CD8-positive, alpha-beta memory T cell (primary cell): ENCODE data around the gene MARK1. TPM values are rescaled to one million over a fixed set of nuclear protein-coding genes. Genes with fewer than 3 reads are reported as not detected.

Experiments
- CTCF ChIA-PET: fragments of 350-600 bp; sonication (Branson Sonifier 250); formaldehyde crosslinking; loops from one replicate; lab custom pipeline; 2021; ENCODE audit warnings: antibody characterized with exemption; lab: Charles Lee
- POLR2A ChIA-PET: fragments of 350-600 bp; sonication (Branson Sonifier 250); formaldehyde crosslinking; loops from one replicate; lab custom pipeline; 2021; ENCODE audit warnings: antibody characterized with exemption; lab: Charles Lee
- DNase-seq, 5 donors: peaks; one replicate each; pipeline versions ENCODE4 v3.0.0 to v3.0.0-alpha.2; 2020 to 2022; ENCODE audit warnings: mixed read lengths in 1 of 5
- H3K27ac ChIP-seq: one replicate; pipeline ENCODE4 v1.7.0; 2013; ENCODE audit warnings: low read depth, mild to moderate bottlenecking, low read length, moderate library complexity
- H3K27me3 ChIP-seq: 2 replicates; pipeline ENCODE4 v1.7.0; 2013; ENCODE audit warnings: low read length, mild to moderate bottlenecking; ENCODE audit not compliant: insufficient read depth, poor library complexity, severe bottlenecking
- H3K36me3 ChIP-seq: 2 replicates; pipeline ENCODE4 v1.7.0; 2013; ENCODE audit warnings: mild to moderate bottlenecking, low read length, moderate library complexity; ENCODE audit not compliant: insufficient read depth
- H3K4me1 ChIP-seq: 2 replicates; pipeline ENCODE4 v1.7.0; 2013; ENCODE audit warnings: mild to moderate bottlenecking, low read length, moderate library complexity; ENCODE audit not compliant: insufficient read depth
- H3K4me3 ChIP-seq: 2 replicates; pipeline ENCODE4 v1.7.0; 2013; ENCODE audit warnings: mild to moderate bottlenecking, low read length
- H3K9me3 ChIP-seq: 2 replicates; pipeline ENCODE4 v1.7.0; 2013; ENCODE audit warnings: mild to moderate bottlenecking, low read length
- H3K27ac Mint-ChIP-seq, 8 donors: one replicate each; pipeline ENCODE4 v1.8.0; 2020 to 2021; ENCODE audit warnings: mixed read lengths in 8 of 8, mild to moderate bottlenecking in 6 of 8, inconsistent platforms in 3 of 8, moderate library complexity in 3 of 8
- H3K27me3 Mint-ChIP-seq, 2 donors: one replicate each; pipeline ENCODE4 v1.8.0; 2020 to 2021; ENCODE audit warnings: mixed read lengths in 2 of 2, mild to moderate bottlenecking in 1 of 2, moderate library complexity in 1 of 2
- H3K36me3 Mint-ChIP-seq, 3 donors: one replicate each; pipeline ENCODE4 v1.8.0; 2020 to 2021; ENCODE audit warnings: mixed read lengths in 3 of 3, inconsistent platforms in 1 of 3, mild to moderate bottlenecking in 1 of 3
- H3K4me1 Mint-ChIP-seq, 3 donors: one replicate each; pipeline ENCODE4 v1.8.0; 2020 to 2021; ENCODE audit warnings: mixed read lengths in 3 of 3, inconsistent platforms in 1 of 3, mild to moderate bottlenecking in 1 of 3
- H3K4me3 Mint-ChIP-seq, 7 donors: one replicate each; pipeline ENCODE4 v1.8.0; 2020 to 2021; ENCODE audit warnings: mixed read lengths in 7 of 7, mild to moderate bottlenecking in 6 of 7, moderate library complexity in 4 of 7, inconsistent platforms in 2 of 7
- H3K9me3 Mint-ChIP-seq, 5 donors: one replicate each; pipeline ENCODE4 v1.8.0; 2020 to 2022; ENCODE audit warnings: mixed read lengths in 5 of 5, mild to moderate bottlenecking in 3 of 5, moderate library complexity in 2 of 5, inconsistent platforms in 1 of 5
- polyA plus RNA-seq: library from polyadenylated mRNA; unstranded; fragments of 300-500 nt; fragmentation: Illumina TruSeq; gene quantifications from one replicate; pipeline ENCODE4 v1.2.3, GENCODE V29; 2021
- total RNA-seq, 2 experiments: library from RNA; stranded (reverse); gene quantifications; one replicate each; pipeline ENCODE4 v1.2.3, GENCODE V29; 2021

MARK1 gene
- total and polyA plus RNA-seq, 3 experiments from 2014 or later, result 0.09 TPM; not detected in 2

DNA sequence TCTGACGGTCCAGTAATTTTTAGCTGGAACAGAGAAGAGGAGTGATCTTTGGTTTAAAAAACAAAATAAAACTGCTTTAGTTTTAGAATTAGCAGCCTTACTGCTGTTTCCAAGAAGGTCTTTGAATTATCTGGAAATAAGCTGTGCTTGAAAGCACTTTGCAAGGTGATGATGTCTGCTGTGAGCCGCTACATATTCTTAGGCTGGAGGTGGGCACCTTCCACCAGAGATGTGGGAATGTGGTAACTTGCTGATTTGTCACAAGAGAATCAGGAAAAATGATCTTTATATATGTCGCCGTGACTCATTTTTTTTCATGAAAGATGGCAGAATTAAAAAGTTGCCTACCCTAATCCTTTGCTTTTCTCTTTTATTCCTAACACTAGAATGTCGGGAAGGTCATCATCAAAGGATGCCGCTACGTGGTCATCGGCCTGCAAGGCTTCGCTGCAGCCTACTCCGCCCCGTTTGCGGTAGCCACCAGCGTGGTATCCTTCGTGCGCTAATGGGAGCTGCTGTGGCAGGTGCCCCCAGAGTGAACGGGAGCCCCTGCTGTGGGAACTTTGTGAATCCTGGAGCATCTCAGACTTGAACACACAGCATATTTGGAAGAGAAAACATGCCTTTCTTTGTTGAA is 168.4 kb downstream of the MARK1 start:
- no peaks in the 10 kb centered on the region for H3K4me1 Mint-ChIP-seq
- peaks cover 0 to 2% (median 0%) of the 10 kb centered on the region in 5 donors for H3K9me3 Mint-ChIP-seq
- Histone ChIP-seq H3K27me3 (no peaks in the 10 kb centered on the region), H3K36me3 (no peaks in the 10 kb centered on the region), H3K4me1 (no peaks in the 10 kb centered on the region), H3K9me3 (no peaks in the 10 kb centered on the region), H3K4me3 (no peak overlapping the region), H3K27ac (no peak overlapping the region)
- H3K4me3 Mint-ChIP-seq, result no peak overlapping the region
- ChIA-PET POLR2A (no interaction called here), CTCF (no interaction called here)
- no peak overlapping the region for H3K27ac Mint-ChIP-seq
- DNase-seq, result no peak
- peaks cover 3 to 4% of the 10 kb centered on the region in 2 donors for H3K27me3 Mint-ChIP-seq
- no peaks in the 10 kb centered on the region for H3K36me3 Mint-ChIP-seq

DNA sequence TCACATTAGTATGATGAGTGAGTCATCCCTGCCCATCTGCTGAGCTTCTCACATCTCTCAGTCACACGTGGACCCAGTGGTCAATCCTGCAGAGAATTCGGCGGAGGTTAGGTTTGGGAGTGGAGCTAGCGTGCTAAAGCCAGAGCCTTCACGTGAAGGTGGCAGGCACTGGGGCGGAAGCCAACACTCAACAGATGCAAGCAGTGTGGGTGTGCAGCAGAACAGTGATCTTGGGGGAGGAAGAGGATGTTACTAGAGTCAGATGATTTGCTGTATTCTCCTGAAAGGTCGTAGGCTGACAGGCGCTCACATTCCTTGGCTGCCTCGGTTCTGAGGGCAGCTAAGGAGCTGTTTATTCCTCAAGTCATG is 168.9 kb downstream of the MARK1 start:
- DNase-seq, result no peak
- no peaks in the 10 kb centered on the region for H3K36me3 Mint-ChIP-seq
- no peaks in the 10 kb centered on the region for H3K9me3 ChIP-seq
- H3K27me3 ChIP-seq, result no peaks in the 10 kb centered on the region
- peaks cover 6% of the 10 kb centered on the region in 2 donors for H3K27me3 Mint-ChIP-seq
- H3K4me1 ChIP-seq, result no peaks in the 10 kb centered on the region
- no peaks in the 10 kb centered on the region for H3K36me3 ChIP-seq
- no peak overlapping the region for H3K4me3 ChIP-seq
- H3K27ac Mint-ChIP-seq, result no peak overlapping the region
- H3K9me3 Mint-ChIP-seq, result peaks cover 0 to 2% (median 0%) of the 10 kb centered on the region in 5 donors
- H3K27ac ChIP-seq, result no peak overlapping the region
- ChIA-PET POLR2A (no interaction called here), CTCF (no interaction called here)
- H3K4me3 Mint-ChIP-seq, result no peak overlapping the region
- no peaks in the 10 kb centered on the region for H3K4me1 Mint-ChIP-seq

DNA sequence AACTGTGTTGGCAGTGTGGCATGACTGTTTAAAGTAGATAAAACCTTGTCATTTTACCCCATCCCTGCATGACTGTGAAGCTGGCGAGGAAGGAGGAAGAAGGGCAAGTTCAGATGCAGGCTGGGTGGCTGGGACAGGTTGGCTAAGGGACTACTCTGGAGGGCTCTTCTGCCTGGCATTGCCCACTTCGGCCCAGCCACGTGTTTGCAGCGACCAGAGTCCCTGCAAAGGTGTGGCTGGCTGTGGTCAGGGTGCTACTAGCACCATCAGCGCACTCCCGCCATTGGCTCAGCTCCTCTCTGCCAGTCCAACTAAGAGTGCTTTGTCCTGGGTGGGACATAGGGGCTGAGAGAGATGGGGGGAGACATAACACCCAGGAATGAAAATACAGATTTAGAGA is 169.4 kb downstream of the MARK1 start:
- Mint-ChIP-seq H3K27ac (no peak overlapping the region), H3K4me3 (no peak overlapping the region), H3K4me1 (no peaks in the 10 kb centered on the region), H3K36me3 (no peaks in the 10 kb centered on the region), H3K9me3 (peaks cover 0 to 2% (median 0%) of the 10 kb centered on the region in 5 donors), H3K27me3 (peaks cover 7 to 11% of the 10 kb centered on the region in 2 donors)
- no peak for DNase-seq
- ChIA-PET POLR2A (no interaction called here), CTCF (no interaction called here)
- Histone ChIP-seq H3K4me1 (no peaks in the 10 kb centered on the region), H3K27me3 (no peaks in the 10 kb centered on the region), H3K27ac (no peak overlapping the region), H3K4me3 (no peak overlapping the region), H3K9me3 (no peaks in the 10 kb centered on the region), H3K36me3 (no peaks in the 10 kb centered on the region)

DNA sequence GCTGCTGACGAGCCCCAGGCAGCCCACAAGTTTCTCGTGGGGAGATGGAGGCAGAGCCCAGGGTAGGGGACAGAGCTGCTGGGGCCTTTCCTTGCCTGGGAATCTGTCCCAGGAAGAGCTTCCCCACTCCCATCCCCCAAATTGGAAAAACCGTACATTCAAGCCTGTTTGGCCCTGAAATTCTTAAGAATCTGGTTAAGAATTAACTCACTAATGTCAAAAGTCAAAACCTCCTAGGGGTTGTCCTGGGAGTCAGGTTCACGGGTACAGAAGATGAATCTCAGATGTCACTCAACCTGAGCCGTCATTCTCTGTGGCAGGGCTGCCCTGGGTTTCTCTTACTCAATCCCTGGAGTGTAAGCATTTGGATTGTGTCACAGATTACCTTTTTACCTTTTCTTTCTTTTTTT is 170.7 kb downstream of the MARK1 start:
- ChIA-PET CTCF (interaction anchor here (0.9 kb wide), 1 partner anchor 10 kb away, joined by 4 read pairs; no protein-coding TSS in a partner anchor), POLR2A (no interaction called here)
- H3K4me3 Mint-ChIP-seq, result no peak overlapping the region
- no peak overlapping the region for H3K27ac Mint-ChIP-seq
- no peaks in the 10 kb centered on the region for H3K4me1 Mint-ChIP-seq
- no peaks in the 10 kb centered on the region for H3K27me3 ChIP-seq
- H3K9me3 Mint-ChIP-seq, result peaks cover 0 to 2% (median 0%) of the 10 kb centered on the region in 5 donors
- no peaks in the 10 kb centered on the region for H3K4me1 ChIP-seq
- no peaks in the 10 kb centered on the region for H3K9me3 ChIP-seq
- no peak overlapping the region for H3K4me3 ChIP-seq
- no peaks in the 10 kb centered on the region for H3K36me3 Mint-ChIP-seq
- DNase-seq, result no peak
- no peak overlapping the region for H3K27ac ChIP-seq
- H3K27me3 Mint-ChIP-seq, result peaks cover 7 to 23% of the 10 kb centered on the region in 2 donors
- H3K36me3 ChIP-seq, result no peaks in the 10 kb centered on the region

DNA sequence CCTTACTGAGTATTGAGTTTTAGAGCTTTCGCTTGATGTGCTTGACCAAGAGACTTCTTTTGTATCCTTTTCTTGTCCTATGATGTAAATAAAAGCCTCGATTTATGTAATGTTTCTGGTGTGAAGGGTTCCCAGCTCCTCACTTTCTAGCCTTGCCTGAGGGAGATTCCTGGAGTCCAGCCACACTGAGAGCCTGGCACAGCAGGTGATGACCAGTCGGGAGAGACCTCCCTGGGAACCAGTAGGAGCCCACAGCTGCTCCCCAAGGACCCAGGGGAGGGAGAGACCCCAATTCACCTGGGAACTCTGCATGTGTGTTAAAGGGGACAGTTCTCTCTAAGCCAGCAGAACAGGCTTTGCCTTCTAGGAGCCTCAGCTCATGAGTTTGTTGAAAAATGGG is 171.1 kb downstream of the MARK1 start:
- no peak for DNase-seq
- H3K4me1 ChIP-seq, result no peaks in the 10 kb centered on the region
- no peak overlapping the region for H3K4me3 ChIP-seq
- Mint-ChIP-seq H3K9me3 (peaks cover 0 to 2% (median 0%) of the 10 kb centered on the region in 5 donors), H3K27ac (no peak overlapping the region), H3K36me3 (no peaks in the 10 kb centered on the region), H3K27me3 (peaks cover 7 to 25% of the 10 kb centered on the region in 2 donors), H3K4me1 (no peaks in the 10 kb centered on the region), H3K4me3 (no peak overlapping the region)
- no peaks in the 10 kb centered on the region for H3K9me3 ChIP-seq
- no peak overlapping the region for H3K27ac ChIP-seq
- POLR2A ChIA-PET, result no interaction called here
- no peaks in the 10 kb centered on the region for H3K27me3 ChIP-seq
- no peaks in the 10 kb centered on the region for H3K36me3 ChIP-seq
- CTCF ChIA-PET, result interaction anchor here (0.9 kb wide), 1 partner anchor 10 kb away, joined by 4 read pairs; no protein-coding TSS in a partner anchor

DNA sequence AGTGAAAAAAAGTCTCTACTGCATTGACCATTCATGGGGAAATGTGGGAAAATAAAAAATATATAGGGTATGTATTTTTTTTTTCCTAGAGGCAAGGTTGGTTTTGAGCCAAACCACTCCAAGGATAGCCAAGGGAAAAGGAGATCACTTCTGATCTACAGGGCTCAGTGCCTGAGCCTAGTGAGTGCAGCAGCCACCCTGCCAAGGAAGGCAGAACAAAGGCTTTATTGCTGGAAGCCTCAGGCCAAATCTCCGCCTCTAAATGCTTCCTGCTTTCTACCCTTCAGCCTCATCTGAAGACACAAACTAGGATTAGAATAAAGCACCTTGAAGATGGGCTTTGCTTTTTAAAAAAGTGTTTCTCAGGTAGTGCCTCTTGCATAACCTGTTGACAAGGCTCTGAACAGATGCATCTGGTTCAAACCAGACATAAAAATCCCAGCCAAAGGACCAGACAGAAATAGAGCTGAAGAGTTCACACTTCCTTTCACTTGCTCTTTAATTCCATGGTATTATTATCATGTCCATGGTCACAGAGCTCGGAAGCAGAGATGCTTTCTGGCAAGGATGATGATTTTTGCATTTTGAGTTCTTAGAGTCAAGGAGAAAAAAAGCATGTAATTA is 172.7 kb downstream of the MARK1 start:
- Histone ChIP-seq H3K4me1 (no peaks in the 10 kb centered on the region), H3K4me3 (no peak overlapping the region), H3K27me3 (no peaks in the 10 kb centered on the region), H3K9me3 (no peaks in the 10 kb centered on the region), H3K36me3 (no peaks in the 10 kb centered on the region), H3K27ac (no peak overlapping the region)
- ChIA-PET POLR2A (no interaction called here), CTCF (no interaction called here)
- no peaks in the 10 kb centered on the region for H3K4me1 Mint-ChIP-seq
- no peak overlapping the region for H3K4me3 Mint-ChIP-seq
- no peak overlapping the region for H3K27ac Mint-ChIP-seq
- peaks cover 0 to 2% (median 0%) of the 10 kb centered on the region in 5 donors for H3K9me3 Mint-ChIP-seq
- no peaks in the 10 kb centered on the region for H3K36me3 Mint-ChIP-seq
- peaks cover 9 to 31% of the 10 kb centered on the region in 2 donors for H3K27me3 Mint-ChIP-seq
- no peak for DNase-seq

DNA sequence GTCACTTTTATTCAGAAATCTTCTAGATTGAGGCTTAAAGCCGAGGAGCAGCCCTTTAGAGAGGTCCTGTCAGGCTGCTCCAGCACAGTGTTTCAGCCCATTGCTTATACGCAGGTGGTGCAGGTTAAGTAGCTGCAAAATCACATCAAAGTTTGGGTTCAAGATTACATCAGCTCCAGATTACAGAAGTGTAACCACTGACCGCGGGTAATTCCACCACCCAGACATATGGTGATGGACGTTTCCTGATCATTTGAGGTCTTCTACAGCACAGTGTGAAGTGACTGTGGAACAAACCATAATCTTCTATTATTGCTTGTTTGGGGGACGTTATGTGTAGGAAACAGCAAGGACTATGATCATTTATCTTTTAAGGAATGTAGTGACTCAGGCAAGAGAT is 174.0 kb downstream of the MARK1 start:
- Mint-ChIP-seq H3K27ac (no peak overlapping the region), H3K4me3 (no peak overlapping the region), H3K27me3 (peaks cover 15 to 36% of the 10 kb centered on the region in 2 donors), H3K36me3 (no peaks in the 10 kb centered on the region), H3K9me3 (peaks cover 0 to 2% (median 0%) of the 10 kb centered on the region in 5 donors), H3K4me1 (no peaks in the 10 kb centered on the region)
- Histone ChIP-seq H3K27me3 (no peaks in the 10 kb centered on the region), H3K36me3 (no peaks in the 10 kb centered on the region), H3K4me1 (no peaks in the 10 kb centered on the region), H3K4me3 (no peak overlapping the region), H3K27ac (no peak overlapping the region), H3K9me3 (no peaks in the 10 kb centered on the region)
- DNase-seq, result no peak
- POLR2A ChIA-PET, result no interaction called here
- CTCF ChIA-PET, result no interaction called here

DNA sequence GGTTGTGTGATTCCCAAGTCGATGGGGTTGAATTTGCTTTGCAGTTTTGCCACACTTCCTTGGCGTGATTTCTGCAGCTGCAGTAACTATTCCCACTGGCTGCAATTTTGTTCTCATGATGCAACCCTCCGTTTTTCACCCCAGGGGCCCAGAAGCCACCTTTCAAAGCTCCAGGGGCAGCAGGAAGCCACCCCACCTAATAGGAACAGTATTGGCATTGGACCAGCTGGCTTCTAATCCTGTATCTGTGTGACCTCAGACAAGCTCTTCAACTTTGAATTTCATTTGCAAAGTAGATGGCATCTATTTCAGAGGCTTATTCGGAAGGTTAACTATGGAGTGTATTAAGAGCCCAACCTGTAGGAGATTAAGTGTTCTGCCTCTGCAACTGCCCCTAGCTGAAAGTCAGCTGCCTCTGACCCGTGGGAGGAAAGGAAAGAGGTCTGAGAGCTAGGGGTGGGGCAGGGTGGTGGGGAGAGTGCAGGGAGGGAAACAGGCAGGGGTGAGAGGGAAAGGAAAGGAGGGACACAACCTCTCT is 174.9 kb downstream of the MARK1 start:
- H3K4me3 Mint-ChIP-seq, result no peak overlapping the region
- no peak for DNase-seq
- no peaks in the 10 kb centered on the region for H3K4me1 ChIP-seq
- peaks cover 0 to 2% (median 0%) of the 10 kb centered on the region in 5 donors for H3K9me3 Mint-ChIP-seq
- H3K27me3 ChIP-seq, result no peaks in the 10 kb centered on the region
- no peak overlapping the region for H3K4me3 ChIP-seq
- H3K4me1 Mint-ChIP-seq, result no peaks in the 10 kb centered on the region
- no peak overlapping the region for H3K27ac Mint-ChIP-seq
- peaks cover 15 to 36% of the 10 kb centered on the region in 2 donors for H3K27me3 Mint-ChIP-seq
- no peaks in the 10 kb centered on the region for H3K9me3 ChIP-seq
- ChIA-PET CTCF (no interaction called here), POLR2A (no interaction called here)
- no peaks in the 10 kb centered on the region for H3K36me3 Mint-ChIP-seq
- no peaks in the 10 kb centered on the region for H3K36me3 ChIP-seq
- H3K27ac ChIP-seq, result no peak overlapping the region
